HG02981 (cell line): ENCODE data around the gene AZGP1.
A peak's percentile ranks its signal among the peaks of the same experiment; 100 is the strongest.
"Not testable (repeated sequence)": the region's sequence is repeated elsewhere in the genome, so short reads cannot be mapped to it uniquely, and the experiment has no call there.

Source experiments
- ATAC-seq: cut with Tn5 transposase; IDR thresholded peaks from one replicate; pipeline ENCODE4 v1.9.1; 2021; ENCODE audit warnings: mild to moderate bottlenecking, moderate library complexity; ENCODE audit not compliant: unreplicated experiment

Gene AZGP1

DNA sequence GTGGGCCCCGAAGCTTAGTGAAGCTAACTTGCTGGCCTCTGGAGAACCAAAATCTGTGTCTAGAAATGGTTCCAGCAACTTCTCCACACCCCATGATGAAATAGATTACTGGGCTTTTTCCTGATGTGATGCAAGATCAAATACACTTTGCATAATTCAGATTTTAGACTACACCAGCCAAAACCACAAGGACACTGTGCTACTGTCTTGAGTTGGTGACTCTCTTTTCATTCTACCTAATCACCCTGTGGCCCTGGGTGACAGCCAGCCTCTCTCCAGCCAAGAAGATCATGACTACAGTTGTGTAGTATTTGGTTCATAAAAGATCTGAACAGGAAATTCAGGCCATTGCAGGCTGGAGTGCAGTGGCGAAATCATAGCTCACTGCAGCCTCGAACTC is 22.2 kb downstream of the AZGP1 start:
- no peak for ATAC-seq

DNA sequence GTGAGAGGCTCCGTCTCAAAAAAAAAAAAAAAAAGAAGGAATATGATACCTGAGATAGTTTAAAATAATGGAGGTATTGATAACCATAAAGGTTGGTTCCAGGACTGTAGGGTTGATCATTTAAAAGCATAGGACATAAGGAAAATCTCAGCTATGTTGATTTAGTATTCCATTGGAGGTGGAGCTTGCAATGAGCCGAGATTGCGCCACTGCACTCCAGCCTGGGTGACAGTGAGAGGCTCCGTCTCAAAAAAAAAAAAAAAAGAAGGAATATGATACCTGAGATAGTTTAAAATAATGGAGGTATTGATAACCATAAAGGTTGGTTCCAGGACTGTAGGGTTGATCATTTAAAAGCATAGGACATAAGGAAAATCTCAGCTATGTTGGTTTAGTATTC is 23.2 kb downstream of the AZGP1 start:
- ATAC-seq: not testable (repeated sequence)

DNA sequence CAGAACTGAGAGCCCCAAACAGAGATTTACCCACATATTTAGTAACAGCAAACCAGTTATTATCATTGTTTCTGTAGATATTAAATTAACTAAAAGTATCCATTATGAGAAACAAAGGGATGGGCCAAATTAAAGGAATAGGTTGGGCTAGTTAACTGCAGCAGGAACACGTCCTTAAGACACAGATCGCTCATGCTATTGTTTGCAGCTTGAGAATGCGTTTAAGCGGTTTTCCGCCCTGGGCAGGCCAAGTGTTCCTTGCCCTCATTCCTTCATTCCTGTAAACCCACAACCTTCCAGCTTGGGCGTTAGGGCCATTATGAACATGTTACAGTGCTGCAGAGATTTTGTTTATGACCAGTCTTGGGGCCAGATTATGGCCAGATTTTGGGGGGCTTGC is 25.0 kb downstream of the AZGP1 start:
- ATAC-seq: not testable (repeated sequence)

DNA sequence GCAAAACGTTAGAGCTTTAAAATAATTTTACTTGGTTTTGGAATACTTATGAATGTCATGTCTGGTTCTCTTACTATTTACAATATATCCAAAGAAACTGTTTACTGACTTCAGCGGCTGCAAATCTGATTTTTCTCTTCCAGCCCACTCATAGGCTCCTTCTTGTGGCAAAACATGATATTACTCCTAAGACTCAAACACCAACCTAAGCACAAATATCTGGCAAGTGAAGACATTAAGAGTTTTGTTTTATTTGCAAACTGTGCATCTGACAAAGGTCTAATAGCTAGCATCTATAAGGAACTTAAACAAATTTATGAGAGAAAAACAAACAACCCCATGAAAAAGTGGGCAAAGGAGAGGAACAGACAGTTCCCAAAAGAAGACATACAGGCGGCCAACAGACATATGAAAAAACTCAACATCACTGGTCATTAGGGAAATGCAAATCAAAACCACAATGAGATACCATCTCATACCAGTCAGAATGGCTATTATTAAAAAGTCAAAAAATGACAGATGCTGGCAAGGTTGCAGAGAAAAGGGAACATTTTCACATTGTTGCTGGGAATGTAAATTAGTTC is 26.1 kb downstream of the AZGP1 start:
- ATAC-seq: no peak

DNA sequence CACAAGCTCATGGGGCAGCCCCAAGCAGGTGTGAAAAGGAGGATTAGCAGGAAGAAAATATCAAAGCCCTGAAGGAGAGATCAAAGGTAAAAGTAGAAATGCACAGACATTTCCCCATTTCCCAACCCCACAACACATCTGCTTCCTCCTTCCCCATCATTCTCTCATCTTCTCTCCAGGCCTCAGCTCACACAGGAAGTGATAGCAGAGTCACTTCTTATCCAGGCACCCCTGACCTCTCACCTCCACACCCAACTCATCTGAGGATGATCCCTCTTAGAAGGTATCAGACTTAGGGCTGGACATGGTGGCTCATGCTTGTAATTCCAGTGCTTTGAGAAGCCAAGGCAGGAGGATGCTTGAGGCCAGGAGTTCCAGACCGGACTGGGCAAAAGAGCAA is 28.2 kb downstream of the AZGP1 start:
- no peak for ATAC-seq

DNA sequence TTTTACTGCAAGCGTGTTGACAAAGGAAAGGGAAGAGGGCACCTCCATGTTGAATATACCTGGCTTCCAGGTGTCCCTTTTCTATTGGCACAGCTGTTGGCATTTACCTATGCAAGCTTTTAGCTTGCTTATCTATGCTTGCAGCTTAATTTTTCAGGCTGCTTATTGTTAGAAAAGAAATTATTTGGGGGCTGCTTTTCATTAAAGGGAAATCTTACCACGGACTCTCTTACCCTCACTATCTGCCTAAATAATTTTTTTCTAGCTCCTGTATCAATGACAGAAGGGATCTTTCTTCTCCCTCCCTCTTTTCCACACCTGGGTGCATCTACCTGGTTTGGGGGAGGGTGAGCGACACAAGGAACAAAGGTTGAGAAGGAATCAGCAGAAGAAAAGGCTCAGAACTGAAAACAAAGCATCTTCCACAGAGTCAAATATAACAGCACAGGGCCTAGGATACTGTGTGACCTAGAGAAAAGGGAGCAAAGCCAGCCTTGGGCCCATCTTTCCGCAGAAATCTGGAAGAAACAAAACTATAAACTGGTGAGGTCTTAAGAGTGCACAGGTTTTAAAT is 31.2 kb downstream of the AZGP1 start:
- no peak for ATAC-seq

DNA sequence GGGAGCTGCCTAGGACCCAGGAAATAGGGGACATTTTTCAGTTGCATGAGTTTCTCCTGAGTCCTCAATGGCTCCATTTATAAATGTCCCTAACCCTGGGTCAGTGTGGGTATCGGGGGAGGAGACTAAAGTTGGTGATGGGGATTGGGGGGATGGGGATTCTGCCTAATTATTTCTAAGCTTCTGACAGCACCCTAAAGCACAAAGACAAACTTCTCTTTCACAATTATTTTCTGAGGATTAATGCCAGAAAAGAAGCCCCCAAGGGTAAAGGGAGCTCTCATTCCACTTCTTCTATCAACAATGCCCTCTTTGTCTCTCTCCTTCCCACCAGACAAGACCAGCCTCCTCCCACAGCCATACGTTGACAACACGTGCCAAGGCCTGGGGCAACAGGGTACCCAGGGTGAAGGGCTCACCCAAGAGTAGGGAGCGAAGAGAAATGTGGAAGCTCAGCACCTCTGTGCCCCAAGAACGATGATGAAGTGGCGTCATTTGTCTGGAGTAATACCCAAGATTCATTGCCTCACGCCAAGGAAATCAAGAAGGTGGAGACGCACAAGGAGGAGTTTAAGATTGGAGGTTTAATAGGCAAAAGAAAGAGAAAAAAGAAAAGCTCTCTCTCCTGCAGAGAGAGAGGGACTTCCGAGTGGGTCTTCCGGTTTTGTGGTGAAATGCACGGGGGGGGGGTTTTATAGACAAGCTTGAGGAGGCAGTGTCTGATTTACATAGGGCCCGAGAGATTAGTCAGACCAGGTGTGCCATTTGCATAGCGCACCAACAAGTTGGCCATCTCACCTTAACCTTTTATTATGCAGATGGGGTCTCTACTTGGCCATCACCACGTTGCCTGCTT is 32.0 kb downstream of the AZGP1 start:
- no peak for ATAC-seq

DNA sequence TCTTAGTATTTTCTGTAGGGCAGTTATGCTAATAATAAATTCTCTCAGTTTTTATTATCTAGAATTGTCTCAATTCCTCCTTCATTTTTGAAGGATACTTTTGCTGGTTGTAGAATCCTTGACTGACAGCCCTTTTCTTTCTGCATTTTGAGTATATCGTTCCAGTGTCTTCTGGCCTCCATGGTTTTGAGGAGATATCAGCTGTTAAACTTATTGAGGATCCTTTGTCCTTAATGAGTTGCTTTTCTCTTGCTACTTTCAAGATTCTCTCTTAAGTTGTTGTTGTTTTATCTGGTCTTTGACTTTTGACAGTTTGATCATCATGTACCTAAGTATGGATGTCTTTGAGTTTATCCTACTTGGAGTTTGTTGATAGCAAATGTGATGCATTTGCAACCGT is 37.5 kb downstream of the AZGP1 start:
- no peak for ATAC-seq

DNA sequence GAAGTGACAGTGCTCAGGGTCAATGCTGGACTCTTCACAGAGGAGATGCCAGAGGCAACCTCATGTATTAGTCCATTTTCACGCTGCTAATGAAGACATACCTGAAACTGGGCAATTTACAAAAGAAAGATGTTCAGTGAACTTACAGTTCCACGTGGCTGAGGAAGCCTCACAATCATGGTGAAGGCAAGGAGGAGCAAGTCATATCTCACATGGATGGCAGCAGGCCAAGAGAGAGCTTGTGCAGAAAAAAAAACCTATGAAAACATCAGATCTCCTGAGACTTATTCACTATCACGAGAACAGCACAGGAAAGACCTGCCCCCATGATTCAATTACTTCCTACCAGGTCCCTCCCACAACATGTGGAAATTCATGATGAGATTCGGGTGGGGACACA is 40.8 kb downstream of the AZGP1 start:
- ATAC-seq: not testable (repeated sequence)

DNA sequence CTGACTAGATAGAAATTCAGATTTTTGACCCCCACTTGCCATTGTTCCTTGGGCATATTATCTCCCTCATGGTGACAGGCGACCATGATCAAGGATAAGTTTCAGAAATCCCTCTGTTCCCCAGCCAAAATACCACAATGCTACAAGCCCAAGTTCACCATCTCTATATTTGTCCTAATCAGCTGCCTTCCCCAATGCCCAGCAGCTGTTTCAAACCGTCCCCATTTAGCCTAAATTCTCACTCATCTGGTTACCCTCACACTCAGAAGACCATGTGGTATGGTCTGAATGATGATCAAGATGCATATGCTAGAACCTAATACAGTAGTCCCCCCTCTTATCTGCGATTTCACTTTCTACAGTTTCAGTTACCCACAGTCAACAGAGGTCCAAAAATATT is 45.5 kb downstream of the AZGP1 start:
- no peak for ATAC-seq

DNA sequence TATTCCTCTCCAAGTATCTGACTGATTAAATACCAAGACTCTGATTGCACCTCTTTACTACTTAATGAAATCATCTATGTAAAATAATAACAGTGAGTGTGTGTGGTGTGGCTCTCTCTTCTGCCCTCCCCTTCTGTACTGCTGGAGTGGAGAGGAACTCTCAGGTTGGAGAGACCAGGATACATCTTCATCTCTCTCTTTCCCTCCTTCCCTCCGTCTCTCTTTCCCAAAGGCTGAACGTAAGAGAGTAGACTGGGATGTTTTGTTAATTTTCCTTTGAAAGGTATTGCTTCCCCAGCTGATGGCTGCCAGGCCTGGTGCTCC is 46.1 kb downstream of the AZGP1 start:
- no peak for ATAC-seq

DNA sequence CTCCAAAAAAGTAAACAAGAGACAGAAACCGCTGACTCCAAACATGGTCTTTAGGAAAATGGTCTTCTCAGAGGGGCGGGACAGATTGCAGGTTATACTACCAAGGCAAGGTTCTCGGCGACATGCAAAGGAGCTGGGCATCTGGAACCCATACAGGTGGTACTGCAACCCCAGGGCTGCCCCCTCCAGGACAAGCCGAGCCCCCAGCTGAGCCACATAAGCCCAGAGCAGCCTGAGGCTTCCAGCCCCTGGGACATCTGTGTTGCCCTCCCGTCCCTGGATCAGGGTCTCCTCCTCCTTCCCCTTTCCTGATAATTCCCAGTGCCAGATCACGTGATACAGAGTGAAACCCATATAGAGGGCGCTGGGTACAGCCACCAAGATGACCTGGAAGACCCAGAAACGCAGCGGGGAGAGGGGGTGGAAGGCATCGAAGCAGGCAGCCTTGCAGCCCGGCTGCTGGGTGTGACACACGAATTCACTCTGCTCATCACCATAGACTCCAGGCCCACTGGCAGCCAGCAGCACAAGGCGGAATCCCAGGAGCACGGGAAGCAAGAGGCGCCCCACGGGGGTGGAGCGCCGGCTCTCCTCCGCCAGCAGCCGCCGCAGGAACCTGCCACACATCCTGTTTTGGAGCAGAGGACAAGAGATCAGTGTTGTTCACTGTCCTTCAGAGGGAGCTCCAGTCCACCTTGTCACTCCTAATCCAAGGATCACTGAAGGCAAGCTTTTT is 46.7 kb downstream of the AZGP1 start, which contains the start of gene GJC3:
GJC3 (minus strand) TSS at position 627 of the 736 bp plus-strand sequence; CDS start at position 627, 0 bp downstream.
- ATAC-seq: no peak

DNA sequence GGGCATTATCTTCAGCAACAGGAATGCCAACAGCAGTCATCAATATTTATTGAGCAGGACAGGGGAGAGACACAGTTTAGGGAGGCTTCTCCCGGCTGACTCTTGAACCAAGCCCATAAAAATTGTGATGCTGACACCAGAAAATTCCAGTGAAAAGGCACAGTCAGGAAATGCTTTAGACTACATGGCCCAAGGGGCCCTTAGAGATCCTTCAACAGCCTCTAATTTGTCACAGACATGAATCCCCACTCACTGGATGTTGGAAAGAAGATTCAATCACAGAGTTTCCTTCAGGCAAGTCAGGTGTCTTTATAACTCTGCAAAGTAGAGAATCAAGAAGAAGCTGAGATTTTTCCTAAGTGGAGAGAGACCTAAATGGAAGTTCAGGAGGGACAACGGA is 47.6 kb downstream of the AZGP1 start:
- ATAC-seq: no peak

DNA sequence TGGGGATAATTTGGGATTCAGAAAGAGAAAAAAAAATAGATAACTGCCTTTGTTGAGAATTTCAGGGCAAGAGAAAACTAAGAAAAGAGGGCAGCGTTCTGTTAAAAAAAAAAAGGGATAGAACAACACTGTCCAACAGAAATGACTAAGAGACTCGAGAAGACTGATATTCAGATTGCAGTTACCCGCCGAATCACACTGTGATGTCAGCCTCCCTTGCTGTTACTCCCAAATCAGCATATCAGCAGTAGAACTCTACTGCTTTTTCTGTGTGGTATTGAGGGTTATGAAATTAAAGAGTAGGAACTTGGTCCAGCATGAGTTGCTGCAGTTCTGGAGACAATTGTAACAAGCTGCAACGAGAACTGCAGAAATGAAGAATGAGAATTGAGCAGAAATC is 48.3 kb downstream of the AZGP1 start:
- ATAC-seq: no peak

DNA sequence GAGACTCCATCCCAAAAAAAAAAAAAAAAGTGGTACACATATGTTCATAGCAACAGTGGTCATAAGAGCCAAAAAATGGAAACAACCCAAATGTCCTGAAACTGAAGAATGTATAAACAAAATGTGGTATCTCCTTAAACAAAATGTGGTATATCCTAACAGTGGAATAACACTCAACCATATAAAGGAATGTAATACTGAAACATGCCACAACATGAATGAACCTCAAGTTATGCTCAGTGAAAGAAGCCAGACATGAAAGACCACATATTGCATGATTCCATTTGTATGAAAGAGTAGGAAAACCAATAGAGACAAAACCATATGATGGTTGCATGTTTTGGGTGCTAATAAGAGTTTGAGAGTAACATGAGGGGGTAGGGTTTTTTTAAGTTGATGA is 49.5 kb downstream of the AZGP1 start:
- no peak for ATAC-seq

DNA sequence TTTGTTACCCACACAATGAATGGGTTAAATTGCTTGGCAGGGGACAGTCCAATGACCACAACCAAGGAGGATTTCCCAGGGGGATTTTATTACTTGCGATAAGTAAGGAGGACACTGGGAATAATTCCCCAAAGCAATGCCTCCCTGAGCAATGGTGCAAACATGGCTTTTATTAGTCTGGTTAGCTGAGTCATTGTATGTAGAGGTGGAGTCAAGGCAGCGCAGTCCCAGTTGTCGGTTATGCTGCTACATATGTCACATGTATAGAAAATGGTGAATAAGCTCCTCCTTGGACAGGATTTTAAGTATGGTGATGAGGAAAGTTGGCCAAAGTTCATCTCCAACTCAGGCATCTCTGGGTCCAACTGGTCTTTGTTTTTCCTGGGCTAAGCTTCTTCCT is 52.6 kb downstream of the AZGP1 start:
- ATAC-seq: no peak

DNA sequence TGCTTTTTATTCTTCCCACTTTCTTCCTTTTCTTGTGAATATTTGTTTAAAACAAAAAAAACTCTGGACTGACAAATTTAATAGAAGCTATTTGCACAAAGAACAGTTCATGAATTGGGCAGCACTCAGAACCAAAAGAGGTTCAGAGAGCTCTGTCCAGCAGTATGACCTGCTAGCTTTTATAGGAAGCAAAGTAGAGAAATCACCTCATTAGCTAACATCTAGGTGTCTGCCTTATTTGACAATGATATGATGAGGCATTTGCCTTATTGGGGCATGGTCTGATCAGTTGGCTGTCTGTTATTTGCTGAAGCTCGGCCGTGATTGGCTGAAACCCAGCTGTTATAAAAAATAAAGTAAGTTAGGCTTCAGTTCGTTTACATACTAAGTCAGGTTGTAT is 55.7 kb downstream of the AZGP1 start:
- ATAC-seq: no peak

DNA sequence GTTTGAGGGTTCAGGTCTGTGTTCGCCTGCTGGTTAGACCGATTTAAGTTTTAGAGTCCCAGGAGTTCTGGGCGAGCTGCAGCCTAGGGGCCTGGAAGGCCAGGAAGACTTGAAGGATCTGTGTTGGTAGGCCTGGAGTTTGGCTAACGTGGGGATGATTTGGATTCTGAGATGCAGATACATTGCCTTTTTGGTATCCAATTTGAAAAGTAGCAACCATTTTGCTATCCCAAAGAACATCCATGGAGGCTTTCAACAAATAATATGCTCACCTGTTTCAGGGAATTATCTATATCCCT is 56.1 kb downstream of the AZGP1 start:
- no peak for ATAC-seq

DNA sequence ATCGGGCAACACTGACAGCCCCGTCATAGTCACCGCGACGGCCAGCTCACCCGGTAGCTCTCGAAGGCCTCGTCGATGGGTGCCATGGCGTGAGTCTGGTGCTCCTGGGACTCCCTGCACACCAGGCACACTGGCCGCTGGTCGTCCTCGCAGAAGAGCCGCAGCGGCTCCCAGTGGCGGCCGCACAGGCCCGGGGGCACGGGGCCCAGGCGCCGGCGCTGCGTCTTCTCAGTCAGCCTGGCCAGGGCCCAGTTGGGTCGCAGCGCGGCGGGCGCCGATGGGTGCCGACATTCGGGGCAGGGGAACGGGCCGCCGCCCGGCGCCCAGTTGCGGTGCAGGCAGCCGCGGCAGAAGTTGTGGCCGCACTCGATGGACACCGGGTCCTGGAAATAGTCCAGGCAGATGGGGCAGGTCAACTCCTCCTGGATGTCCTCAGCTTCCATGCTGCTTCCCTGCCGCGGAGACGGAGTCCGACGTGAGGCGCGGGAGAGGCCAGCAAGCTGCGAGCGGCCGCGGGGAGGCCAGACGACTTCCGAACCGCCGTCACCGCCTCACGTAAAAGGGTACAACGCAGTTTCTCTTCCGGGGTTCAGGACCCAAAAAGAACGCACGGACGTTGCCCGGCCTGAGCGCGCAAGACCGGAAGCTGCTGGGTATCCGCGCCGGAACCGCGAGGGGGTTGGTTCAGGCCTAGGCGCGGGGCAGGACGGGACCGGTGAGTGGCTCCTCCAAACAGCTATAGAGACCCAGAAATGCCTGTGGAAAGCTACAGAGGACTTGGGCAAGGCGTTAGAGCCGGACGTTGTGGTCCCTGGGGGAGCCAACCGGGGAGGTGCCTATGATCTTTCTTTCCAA is 56.6 kb downstream of the AZGP1 start, which contains the start of gene TRIM4:
TRIM4 (minus strand) TSS at position 572 of the 855 bp plus-strand sequence; CDS start at position 443, 129 bp downstream.
- peak; percentile 93 for ATAC-seq
